Measurements from ENCODE around the gene TBC1D9.

- TF ChIP-seq CTCF (IDR thresholded peaks at IDR 0.05) (no peak), ZFX (IDR thresholded peaks at IDR 0.05; ENCODE audit: borderline replicate concordance) (no peak)
These were observed 37.2 kb downstream of the TBC1D9 start for GRCh38 chr4:140719022-140719421.

Data from 22Rv1 (cell line).